Myocyte (in vitro differentiated cells): Measurements from ENCODE around the gene USP31. TPM values are rescaled to one million over a fixed set of nuclear protein-coding genes. Genes with fewer than 3 reads are reported as not detected.
"Not testable (repeated sequence)": the region's sequence is repeated elsewhere in the genome, so short reads cannot be mapped to it uniquely, and the experiment has no call there.

ENCODE experiments used
- DNase-seq: peaks from one replicate; pipeline ENCODE4 v3.0.0-alpha.2; 2012; ENCODE audit warnings: low read depth
- total RNA-seq: library from RNA; depleted of rRNA; stranded (reverse); fragments of >200 nt; gene quantifications from 2 replicates; pipeline ENCODE4 v1.2.3, GENCODE V29; 2014

Gene USP31
- total RNA-seq, 1 donor from 2014 or later, result 4.9 TPM

DNA sequence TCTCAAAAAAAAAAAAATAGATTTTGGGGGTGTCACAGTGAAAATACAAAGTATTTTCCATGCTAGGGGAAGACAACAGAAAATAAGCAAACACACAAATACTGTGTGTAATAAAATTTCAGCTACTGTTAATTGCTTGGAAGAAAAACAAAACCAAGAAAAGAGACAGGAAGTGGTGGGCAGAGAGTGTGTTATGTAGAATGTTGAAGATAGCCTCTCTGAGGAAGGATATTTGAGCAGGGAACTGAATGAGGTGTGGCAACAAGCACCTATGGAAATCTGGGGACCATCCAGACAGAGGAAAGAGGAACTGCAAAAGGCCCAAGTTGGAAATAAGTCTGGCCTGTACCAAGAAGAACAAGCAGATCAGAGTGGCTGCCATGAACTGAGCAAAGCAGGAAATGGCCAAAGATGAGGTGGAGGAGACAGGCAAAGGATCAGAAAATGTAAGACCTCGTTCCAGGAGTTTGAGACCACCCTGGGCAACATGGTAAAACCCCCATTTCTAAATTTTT is 7.8 kb upstream of the USP31 start:
- DNase-seq, result no peak

DNA sequence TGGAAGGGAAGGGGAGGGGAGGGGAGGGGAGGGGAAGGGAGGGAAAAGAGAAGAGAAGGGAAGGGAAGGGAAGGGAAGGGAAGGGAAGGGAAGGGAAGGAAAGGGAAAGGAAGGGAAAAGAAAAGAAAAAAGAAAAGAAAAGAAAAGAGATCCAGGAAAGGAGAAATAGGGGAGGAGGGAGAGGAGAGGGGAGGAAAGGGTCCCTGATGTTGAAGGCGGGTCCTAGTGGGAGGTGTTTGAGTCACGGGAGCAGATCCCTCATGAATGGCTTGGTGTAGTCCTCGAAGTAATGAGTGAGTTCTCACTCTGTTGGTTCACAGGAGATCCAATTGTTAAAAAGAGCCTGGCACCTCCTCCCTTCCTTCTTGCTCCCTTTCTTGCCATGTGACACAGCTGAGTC is 6.9 kb upstream of the USP31 start:
- DNase-seq, result no peak

DNA sequence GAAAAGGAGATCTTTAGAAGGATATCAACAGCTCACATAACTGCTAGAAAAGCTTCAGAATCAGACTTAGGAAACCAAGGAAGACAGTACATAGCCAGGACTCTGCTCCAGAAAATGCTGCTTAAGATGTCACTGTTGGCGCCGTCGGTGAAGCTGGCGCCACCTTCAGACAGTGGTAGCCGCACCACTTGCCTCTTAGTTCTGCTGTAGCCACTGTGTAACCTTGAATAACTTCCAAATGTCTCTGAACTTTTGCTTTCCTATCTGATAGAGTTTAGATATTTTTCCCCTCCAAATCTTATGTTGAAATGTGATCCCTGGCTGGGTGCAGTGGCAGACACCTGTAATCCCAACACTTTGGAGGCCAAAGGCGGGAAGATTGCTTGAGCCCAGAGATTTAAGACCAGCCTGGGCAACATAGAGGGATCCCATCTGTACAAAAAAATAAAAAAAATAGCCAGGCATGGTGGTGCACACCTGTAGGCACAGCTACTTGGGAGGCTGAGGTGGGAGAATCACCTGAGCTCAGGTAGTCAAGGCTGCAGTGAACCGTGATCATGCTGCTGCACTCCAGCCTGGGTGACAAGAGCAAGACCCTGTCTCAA is 6.3 kb upstream of the USP31 start:
- DNase-seq, result no peak

DNA sequence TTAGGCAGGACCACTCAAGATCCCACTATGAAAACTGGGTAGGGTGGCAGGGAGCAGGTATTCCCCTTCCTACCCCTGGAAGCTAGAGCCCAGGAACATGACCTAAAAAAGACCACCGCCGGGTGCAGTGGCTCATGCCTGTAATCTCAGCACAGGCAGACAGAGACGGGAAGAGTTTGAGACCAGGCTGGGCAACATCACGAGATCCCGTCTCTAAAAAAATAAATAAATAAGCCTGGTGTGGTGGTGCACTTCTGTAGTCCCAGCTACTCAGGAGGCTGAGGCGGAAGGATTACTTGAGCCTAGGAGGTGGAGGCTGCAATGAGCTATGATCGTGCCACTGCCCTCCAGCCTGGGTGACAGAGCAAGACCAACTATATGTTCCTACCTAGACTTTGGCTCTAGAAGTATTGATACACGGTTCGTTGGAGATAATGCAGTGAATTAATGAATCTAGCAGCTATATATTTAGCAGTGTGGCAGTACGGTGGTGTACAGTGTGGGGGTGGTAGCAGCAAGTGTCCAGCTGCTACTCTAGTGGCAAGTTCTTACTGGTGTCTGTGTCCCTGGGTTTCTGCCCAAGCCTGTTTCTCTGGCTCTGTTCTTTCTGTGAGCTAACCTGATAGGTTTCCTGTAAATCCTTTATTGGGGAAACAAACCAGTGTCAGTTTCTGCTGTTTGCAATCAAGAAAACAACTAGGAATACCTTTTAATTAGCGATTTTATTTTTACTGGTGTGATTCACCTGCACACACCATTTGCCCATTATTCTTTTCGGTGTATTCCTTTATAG is 3.3 kb upstream of the USP31 start:
- no peak for DNase-seq

DNA sequence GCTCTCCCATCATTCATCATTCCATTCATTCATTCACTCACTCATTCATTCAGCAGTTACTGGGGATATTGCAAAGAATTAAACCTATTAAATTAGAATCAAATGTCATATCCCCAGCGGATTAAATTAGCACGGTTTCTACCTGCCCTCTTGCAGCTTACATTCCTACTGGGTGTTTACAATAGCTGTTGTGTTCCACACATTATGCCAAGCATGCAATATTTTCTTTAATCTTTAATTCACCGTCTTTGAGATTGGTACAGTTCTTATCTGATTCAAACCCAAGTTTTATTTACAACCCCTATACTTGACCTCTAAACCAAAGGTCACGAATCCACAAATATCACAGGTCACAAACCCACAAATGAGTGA is 727 bp upstream of the USP31 start:
- no peak for DNase-seq

DNA sequence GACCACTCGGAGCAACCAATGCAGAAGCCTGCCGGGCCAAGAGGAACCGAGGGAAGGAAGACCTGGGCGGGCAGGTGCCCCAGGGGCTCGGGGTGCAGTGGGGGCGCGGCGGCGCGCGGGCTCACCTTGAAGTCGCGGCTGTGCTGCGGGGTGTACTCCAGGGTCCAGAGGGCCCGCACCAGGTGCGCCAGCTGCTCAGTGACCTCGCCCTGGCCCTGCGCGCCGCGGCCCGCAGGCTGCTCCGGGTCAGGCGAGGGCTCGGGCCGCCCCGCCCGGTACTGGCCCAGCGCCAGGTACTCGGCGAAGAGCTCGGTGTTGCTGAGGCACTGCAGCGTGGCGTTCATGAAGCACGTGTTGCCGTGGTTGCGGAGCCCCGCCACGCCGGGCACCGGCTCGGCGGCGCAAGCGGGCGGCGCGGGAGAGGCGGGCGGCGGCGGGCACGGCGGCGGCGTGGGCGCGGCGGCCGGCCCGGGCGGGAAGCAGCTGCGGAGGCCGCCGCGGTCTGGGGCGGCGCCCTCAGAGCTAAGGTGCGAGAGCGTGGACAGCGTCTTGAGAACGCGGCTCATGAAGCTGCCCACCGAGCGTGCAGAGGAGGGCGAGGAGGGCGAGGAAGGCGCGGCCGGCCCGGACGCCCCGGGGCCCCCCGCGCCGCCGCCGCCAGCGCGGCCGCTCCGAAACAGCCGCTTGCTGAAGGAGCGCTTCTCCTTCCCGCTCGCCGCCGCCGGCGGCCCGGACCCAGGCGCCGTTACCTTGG is 562 bp downstream of the USP31 start:
- peak; percentile 60 for DNase-seq

DNA sequence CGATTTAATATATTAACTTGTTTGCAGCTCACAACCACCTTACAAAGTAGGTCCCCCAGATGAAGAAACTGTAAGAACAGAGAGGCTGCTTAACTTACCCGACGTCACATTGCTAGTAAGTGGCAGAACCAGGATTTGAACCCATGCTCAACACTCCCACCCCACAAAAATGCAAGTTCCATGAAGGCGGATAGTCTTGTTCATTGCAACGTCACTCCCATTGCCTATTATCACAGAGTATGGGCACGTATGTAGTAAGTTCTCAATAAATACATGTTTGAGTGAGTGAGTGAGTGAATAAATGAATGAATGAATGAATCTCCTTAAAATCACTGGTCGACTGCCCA is 1.1 kb downstream of the USP31 start:
- no peak for DNase-seq

DNA sequence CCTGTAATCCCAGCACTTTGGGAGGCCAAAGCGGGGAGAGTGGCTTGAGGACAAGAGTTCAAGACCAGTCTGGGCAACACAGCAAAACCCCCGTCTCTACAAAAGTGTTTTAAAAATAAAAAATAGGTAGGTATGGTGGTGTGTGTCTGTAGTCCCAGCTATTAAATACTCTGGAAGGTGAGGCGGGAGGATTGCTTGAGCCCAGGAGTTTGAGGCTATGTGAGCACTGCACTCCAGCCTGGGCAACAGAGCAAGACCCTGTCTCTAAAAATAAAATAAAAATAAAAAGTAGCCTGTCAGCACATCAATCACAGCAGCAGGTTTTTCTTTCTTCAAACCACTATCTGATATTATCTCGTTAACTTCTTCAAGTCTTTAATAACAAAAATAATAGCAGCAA is 1.6 kb downstream of the USP31 start:
- no peak for DNase-seq

DNA sequence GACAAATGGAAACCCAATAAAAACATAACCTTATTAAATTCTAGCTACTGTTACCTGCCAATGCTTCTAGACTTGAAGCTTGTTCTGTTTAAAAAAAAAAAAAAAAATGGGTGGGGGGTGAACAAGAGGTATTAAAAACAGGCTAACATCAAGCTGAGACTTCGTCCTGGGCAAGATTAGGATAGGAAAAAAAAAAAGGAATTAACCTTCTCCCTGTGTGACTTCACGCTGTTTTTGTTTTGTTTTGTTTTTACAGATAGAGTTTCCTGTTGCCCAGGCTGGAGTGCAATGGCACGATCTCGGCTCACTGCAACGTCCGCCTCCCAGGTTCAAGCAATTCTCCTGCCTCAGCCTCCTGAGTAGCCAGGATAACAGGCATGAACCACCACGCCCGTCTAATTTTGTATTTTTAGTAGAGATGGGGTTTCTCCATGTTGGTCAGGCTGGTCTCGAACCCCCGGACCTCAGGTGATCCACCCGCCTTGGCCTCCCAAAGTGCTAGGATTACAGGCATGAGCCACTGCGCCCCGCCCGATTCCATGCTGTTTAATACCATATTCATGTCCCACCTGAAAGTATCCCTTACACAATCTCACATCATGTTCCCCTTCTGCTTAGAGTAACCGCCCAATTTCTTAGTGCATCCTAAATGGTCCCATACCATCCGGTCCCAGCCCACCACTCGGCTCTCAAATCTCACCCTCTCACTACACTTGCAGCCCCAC is 2.2 kb downstream of the USP31 start:
- DNase-seq, result no peak

DNA sequence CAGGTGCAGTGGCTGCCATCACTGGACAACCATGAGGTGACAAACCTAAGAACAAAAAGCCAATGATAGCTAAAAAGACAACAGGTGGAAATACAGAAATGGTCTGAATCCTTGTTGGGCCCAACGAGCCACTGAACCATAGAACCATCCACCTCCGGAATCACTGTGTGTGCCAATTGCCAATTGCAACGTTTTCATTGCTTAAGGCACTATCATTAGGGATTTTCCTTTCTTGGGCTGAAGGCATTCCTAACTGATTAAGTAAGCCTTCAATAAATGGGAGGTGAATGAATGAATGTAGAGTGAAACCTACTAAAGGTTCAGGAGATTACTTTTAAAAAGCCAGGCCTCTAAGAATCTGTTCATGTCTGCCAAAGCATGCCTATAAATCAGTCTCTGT is 3.6 kb downstream of the USP31 start:
- DNase-seq, result peak; percentile 32

DNA sequence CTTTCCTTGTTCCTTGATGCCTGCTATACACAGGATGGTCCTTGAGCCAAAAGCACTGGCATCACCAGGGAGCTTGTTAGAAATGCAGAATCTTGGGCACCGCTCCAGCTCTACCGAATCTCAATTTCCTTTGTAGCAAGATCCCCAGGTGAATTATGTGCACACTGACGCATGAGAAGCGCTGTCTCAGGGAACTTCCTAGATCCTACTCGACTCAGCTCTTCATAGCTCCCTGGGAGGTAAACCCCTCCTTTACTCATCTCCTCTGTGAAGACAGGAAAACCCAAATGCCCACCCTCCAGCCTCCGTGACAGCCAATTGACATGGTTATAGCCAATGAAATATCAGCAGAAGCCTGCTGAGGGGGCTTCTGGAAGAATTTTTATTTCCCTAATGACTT is 4.1 kb downstream of the USP31 start:
- no peak for DNase-seq

DNA sequence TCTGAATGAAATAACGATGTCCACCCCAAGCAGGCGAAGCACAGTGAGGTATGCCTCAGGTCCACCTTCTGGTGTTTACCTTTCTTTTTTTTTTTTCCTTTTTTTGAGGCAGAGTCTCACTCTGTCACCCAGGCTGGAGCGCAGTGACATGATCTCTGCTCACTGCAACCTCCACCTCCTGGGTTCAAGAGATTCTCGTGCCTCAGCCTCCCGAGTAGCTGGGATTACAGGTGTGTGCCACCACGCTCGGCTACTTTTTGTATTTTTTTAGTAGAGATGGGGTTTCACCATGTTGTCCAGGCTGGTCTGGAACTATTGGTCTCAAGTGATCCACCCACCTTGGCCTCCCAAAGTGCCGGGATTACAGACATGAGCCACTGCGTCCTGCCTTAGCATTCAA is 4.9 kb downstream of the USP31 start:
- DNase-seq, result not testable (repeated sequence)

DNA sequence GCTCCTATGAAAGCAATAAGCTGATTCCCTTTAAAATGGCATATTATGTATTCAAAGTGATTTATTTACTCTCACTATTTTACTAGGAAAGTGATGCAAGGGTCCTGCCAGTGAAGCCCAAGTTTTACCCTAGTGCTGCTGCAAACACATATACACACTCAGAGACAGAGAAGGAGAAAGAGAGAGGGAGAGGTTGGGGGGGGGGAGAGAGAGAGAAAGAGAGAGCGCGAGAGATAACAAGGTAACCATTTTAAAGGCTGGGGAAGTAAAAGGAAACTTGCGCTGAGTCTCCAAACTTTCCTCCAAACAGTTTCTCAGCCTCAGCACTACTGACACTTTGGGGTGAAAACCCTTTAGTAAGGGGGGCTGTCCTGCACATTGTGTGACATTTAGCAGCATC is 5.9 kb downstream of the USP31 start:
- DNase-seq, result no peak

DNA sequence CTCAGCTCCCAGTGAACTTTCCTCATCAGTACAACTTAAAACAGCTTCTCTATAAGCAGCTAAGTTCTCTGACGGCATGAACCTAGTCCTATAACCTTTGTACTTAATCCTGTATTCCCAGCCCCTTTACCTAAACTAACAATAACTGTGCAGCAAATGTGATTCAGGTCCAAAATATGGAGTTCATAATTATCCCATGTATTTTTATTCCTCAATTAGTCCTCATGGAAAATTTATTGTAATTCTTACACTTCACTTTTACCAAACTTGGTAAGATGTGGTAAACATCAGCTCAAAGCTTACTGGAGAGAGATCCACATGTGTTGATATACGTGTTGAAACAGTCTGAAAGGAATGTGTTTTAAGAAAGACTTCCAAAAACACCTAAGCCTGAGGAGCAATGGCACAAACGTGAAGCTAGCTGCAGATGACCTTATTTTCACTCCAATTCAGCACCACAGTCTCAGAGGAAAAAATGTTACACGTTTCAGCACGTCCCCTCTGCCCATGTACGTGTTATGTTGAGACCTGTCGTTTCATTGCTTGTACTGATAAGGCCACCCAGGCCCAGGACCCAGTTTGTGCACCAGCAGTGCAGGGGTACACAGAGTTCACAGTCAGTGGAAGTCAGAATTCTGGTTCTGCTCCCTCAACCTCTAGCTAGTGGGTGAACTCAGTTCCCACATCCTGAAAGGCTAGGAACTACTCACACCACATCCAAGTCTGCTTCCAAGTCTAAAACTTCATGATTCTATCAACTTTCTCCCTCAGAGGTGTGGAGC is 7.1 kb downstream of the USP31 start:
- DNase-seq, result no peak

DNA sequence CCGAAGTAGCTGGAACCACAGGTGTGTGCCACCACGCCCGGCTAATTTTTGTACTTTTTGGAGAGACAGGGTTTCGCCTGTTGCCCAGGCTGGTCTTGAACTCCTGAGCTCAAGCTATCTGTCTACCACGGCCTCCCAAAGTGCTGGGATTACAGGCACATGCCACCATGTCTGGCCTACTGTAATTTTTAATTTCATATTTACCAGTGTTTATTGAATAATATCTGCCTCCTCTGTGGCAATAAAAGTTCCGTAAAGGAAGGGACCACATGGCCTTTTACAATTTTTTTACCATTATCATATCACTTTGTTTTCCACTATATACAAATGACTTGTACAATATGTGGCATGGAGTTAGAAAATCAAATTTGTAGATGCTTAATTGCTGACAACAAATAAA is 7.8 kb downstream of the USP31 start:
- DNase-seq, result no peak

DNA sequence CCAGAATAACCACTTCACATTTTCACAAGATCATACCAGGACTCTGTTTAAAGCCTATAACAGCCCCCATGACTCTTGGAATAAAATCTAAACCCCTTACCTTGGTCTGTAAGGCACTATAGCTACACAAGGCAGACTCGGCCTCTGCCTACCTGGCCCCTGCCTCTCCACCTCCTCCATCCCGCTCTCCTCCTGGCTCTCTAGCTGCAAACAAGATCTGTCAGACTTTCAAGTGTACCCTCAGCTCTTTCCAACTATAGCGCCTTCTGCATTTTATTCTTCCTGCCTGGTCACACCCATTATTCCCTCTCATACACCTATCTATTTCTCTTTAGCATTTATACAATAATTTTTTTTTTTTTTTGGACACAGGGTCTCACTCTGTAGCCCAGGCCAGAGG is 8.2 kb downstream of the USP31 start:
- no peak for DNase-seq

DNA sequence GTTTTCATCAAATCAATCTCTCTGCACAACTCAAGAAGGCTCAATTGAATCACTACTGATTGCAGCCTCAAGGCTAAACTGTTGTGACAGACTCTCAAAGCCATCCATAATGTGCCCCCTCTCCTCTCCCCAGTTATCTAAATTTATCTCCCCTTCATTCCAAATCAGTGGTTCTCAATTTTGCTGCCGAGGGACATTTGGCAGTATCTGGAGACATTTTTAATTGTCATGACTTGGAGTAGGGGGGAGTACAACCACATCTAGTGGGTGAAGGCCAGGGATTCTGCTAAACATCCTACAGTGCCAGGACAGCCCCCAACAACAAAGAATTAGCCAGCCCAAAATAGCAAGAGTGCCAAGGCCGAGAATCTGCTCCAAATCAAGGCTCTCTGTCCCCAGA is 9.1 kb downstream of the USP31 start:
- DNase-seq, result no peak

DNA sequence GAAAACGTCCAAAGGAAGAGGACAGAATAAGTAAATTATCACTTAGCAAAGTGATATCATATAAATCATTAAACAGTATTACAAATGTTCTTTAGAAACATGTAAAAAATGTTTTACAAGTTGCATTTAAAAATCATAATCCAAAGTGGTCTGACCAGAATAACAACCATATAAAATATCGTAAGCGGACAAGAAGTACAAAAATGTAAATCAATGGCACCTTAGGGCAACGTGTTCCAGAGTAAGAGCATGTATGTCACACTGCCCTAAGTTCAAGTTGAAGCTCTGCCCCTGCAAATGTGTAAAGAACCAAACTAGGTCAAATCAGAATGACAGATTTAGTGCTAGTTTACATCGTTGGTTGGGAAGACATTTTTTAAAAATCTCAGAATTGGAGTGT is 11.4 kb downstream of the USP31 start:
- no peak for DNase-seq

DNA sequence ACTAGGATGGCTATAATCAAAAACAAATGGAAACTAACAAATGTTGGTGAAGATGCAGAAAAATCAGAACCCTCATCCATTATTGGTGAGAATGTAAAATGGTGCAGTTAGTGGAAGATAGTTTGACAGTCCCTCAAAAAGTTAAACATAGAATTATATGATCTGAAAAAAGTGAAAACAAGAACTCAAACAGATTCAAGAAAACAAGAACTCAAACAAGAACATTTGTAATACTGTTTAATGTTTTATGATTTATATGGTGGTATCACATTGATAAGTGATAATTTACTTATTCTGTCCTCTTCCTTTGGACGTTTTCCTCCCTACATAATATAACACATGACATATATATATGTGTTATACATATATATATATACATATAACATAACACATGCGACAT is 12.0 kb downstream of the USP31 start:
- DNase-seq, result no peak

DNA sequence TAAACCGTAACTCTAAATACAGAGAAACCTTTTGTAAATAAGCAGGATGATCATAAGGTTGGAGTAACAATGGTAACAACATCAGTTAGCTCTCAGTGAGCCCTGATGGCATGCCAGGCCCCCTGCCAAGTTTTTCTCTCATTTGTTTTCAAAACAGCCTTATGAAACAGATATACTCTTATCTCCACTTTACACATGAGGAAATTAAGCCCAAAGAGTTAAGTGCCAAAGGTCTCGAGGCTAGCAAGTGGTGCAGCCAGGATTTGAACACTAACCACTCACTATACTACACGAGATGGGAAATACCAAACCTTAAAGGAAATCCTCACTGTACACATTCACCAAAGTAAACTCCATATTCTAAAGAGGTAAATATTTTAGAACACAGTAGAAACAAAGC is 15.0 kb downstream of the USP31 start:
- DNase-seq, result no peak
